ENCODE data around the gene WASHC1.
"Not testable (repeated sequence)": the region's sequence is repeated elsewhere in the genome, so short reads cannot be mapped to it uniquely, and the experiment has no call there.

WASHC1 gene, protein sequence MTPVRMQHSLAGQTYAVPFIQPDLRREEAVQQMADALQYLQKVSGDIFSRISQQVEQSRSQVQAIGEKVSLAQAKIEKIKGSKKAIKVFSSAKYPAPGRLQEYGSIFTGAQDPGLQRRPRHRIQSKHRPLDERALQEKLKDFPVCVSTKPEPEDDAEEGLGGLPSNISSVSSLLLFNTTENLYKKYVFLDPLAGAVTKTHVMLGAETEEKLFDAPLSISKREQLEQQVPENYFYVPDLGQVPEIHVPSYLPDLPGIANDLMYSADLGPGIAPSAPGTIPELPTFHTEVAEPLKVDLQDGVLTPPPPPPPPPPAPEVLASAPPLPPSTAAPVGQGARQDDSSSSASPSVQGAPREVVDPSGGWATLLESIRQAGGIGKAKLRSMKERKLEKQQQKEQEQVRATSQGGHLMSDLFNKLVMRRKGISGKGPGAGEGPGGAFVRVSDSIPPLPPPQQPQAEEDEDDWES

DNA sequence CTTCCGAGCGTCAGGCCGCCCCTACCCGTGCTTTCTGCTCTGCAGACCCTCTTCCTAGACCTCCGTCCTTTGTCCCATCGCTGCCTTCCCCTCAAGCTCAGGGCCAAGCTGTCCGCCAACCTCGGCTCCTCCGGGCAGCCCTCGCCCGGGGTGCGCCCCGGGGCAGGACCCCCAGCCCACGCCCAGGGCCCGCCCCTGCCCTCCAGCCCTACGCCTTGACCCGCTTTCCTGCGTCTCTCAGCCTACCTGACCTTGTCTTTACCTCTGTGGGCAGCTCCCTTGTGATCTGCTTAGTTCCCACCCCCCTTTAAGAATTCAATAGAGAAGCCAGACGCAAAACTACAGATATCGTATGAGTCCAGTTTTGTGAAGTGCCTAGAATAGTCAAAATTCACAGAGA, at the start of gene WASHC1:
WASHC1 (minus strand) TSS at position 101 of the 400 bp plus-strand sequence. CDS start 4,457 bp downstream, outside the sequence.
- peak within 1 kb of the TSS; percentile 49 for H3K4me3 ChIP-seq (ENCODE audit: low read length)
- not testable (repeated sequence) for DNase-seq (ENCODE audit: low read depth)

DNA sequence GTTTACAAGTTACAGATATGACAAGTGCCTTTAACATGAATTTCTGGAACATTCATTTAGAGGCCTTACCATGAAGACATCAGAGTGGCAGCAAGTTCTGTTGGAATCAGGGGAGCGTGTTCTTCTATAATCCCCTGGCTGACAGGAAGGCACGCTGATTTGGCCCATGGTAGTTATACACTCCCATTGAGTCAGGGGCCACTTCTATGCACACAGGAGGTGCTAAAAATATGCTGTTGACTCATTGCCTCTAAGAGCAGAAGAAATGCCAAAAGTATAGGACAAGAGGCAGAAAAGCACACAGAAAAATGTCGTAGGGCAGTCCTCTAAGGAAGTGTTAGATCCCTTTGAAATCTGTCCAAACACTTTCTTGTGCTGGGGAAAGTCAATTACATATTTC, 49.1 kb upstream of the WASHC1 start:
- DNase-seq (ENCODE audit: low read depth), result peak; percentile 21
- H3K4me3 ChIP-seq (ENCODE audit: low read length), result not testable (repeated sequence)

DNA sequence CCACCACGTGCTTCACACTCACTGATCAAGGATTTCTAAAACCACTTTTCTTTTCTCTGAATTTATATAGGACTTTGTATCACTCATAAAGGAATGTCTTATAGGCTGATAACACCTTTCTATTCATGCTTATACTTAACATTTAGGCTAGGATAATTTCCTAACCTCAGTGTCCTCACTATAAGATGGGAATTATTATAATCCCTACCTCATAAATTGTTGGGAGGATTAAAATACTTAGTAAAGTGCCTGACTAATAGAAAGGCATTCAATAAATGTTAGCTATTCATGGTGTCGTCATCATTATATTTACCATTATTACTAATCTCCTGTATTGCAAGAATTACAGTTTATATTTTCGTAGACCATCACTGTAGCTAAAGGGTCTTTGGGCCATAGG, 47.1 kb upstream of the WASHC1 start:
- H3K4me3 ChIP-seq (ENCODE audit: low read length); DNase-seq (ENCODE audit: low read depth): not testable (repeated sequence)

GRCh38 chr9:73900-74525, 44.8 kb upstream of the WASHC1 start:
- DNase-seq (ENCODE audit: low read depth), result not testable (repeated sequence)
- peak overlapping the region; percentile 14 for H3K4me3 ChIP-seq (ENCODE audit: low read length)

DNA sequence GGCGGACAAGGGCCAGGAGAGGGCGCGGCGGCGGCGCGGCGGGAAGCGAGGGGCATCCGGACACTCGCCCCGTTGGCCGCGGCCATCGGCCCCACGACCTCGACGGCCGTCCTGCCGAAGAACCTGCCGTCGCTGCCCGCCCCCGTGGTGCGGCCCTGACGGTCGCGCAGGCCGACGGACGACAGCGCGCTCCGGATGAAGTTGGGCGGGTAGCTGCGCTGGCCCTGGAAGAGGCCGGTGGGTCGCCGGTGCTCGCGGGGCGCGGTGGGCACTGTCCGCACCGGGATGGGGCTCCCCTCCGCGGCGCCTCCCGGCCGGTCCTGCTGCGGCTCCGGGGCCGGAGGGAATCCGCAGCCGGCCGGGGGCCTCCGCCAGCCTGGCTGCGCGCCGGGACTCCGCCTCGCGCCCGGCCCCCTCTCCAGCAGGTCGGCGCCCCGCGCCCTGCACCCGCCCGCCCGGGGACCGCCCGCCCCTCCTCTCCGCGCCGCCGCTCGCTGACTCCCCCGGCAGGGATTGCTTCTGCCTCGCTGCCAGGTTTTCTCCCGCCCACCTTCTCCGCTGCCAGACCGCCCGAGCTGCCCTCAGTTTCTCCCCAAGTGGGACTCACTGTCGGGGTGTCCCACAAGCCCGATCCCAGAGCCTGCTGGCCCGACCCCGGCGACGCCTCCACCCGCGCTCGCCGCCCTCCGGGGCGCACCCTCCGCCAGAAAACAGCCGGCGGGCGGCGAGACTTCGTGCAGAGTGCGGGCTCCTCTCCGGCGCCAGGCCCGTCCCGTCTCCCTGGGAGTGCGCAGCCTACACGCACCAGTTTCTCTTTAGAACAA, 44.0 kb upstream of the WASHC1 start:
- H3K4me3 ChIP-seq (ENCODE audit: low read length), result peak overlapping the region; percentile 14
- peak; percentile 7 for DNase-seq (ENCODE audit: low read depth)

GRCh38 chr9:63031-63629, 33.9 kb upstream of the WASHC1 start:
- H3K4me3 ChIP-seq (ENCODE audit: low read length); DNase-seq (ENCODE audit: low read depth): not testable (repeated sequence)

DNA sequence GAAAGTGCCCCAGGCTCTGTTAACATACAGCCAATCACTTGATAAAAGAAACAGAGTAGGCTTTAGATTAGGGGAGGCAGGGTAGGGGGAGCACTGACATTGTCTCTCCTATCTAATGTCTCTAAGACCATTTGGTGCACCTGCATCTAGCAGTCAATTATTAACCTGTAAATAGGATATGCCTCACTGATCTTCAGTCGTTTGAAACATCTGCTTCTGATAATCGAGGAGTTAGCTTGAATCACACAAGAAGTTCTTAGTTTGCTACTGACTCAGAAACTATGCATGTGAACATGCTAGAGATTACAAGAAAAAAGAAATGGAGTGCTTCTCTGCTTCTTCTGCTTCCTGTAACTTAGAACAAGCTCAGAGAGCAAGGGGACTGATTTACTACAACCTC, 23.4 kb upstream of the WASHC1 start:
- H3K4me3 ChIP-seq (ENCODE audit: low read length); DNase-seq (ENCODE audit: low read depth): not testable (repeated sequence)

GRCh38 chr9:48190-48842, 19.1 kb upstream of the WASHC1 start:
- DNase-seq (ENCODE audit: low read depth); H3K4me3 ChIP-seq (ENCODE audit: low read length): not testable (repeated sequence)

- H3K4me3 ChIP-seq (ENCODE audit: low read length); DNase-seq (ENCODE audit: low read depth): not testable (repeated sequence)
These were observed 17.5 kb upstream of the WASHC1 start for GRCh38 chr9:46639-47271.

DNA sequence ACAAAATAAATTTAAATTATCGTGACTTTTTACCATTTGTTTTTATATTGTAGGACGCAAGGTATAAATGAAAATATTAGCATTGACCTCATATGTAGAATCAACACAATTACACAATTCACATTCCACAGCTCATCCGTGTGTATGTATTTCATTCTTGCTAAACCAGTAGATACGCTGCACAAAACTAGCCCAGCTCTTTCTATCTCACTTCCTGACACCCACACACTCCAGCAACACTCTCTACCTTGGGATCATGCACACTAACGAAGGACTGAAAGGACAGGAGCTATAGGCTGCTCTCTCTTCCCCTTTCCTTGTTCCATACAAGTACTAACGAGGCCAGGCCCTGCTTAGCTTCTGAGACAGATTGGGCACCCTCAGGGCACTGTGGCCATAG, 16.9 kb upstream of the WASHC1 start:
- H3K4me3 ChIP-seq (ENCODE audit: low read length), result not testable (repeated sequence)
- DNase-seq (ENCODE audit: low read depth), result peak; percentile 56

DNA sequence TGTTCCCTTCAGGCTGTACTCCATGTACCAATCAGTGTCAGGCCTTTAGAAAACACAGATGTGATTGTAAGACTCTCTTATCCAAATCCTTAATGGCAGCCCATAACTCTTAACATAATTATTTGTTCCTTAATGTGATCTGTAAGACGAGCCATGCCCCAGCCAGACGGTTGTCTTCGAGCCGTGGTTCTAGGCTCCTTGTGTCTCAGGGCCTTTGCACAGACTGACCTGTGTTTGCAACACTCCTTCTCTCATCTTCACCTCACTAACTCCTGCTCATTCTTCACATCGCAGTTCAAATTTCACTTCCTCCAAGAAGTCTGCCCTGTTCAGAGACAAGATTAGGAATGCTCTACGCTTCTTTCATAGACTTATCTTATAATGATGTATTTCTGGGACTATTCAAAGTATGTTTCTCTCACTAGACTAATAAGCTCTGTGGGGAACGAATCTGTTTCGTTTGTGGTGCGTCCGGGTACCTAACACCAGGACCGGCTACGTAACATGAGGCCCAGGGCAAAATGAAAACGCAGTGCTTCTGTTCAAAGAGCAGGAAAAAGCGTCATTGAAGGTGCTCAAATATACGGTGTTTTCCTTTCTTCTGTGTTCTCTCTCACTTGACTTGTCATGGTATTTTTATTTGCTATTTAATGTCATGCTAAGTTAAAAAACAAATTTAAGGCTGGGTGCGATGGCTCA, 16.1 kb upstream of the WASHC1 start:
- not testable (repeated sequence) for DNase-seq (ENCODE audit: low read depth); H3K4me3 ChIP-seq (ENCODE audit: low read length)

GRCh38 chr9:44416-44815, 15.2 kb upstream of the WASHC1 start:
- peak; percentile 37 for DNase-seq (ENCODE audit: low read depth)
- H3K4me3 ChIP-seq (ENCODE audit: low read length), result not testable (repeated sequence)

DNA sequence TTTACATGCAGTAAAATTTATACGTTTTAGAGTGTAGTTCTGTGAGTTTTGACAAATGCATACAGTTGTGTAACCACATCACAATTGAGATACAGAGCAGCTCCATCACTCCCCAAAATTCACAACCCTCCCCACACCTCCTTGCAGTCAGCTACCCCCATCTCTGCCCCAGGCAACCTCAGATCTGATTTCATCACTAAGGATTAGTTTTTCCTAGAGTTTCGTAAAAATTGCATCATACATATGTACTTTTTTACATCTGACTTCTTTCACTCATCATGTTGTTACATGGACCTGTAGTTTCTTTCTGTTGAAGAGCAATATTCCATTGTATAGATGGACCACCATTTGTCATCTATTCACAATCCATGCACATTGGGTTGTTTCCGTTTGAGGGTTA, 14.4 kb upstream of the WASHC1 start:
- not testable (repeated sequence) for H3K4me3 ChIP-seq (ENCODE audit: low read length); DNase-seq (ENCODE audit: low read depth)

DNA sequence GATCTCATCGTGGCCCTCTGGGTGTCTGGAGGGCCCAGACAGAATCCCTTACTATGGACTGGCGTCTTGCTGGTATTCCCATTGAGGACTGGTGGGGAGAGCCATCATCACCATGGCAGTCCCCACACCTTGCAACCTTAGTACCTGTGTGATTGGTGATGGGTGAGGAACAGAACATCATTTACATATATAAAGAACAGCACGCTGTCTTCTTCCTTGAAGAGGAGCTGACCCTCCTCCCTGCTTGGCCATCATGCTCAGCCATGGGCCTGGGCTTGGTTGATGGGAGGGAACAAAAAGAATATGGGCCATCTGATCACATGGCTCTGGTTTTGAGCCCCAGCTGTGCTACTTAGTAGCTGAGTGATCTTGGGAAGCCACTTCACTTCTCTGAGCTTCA, 13.9 kb upstream of the WASHC1 start:
- DNase-seq (ENCODE audit: low read depth); H3K4me3 ChIP-seq (ENCODE audit: low read length): not testable (repeated sequence)

- H3K4me3 ChIP-seq (ENCODE audit: low read length); DNase-seq (ENCODE audit: low read depth): not testable (repeated sequence)
These were observed 12.6 kb upstream of the WASHC1 start for GRCh38 chr9:41819-42218.

DNA sequence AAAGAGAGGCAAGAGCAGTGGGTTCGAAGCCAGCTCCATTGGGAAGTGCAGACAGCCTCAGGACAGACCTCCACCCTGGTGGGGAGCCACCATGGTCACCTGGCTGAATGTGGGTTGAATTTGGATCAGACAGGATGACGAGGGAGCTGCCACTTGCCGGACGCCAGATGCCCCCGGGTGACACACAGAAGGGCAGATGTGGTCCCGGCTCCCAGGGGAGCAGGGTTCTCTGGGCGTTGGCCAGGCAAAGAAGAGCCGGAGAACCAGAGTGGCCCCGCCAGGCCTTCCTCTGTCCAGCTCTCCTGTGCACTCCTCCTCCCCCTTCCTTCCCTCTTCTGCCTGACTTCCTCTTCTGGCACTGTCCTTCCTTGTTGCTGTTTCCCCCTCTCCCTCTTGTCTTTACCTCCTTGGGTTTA, 12.0 kb upstream of the WASHC1 start:
- DNase-seq (ENCODE audit: low read depth); H3K4me3 ChIP-seq (ENCODE audit: low read length): not testable (repeated sequence)

- not testable (repeated sequence) for H3K4me3 ChIP-seq (ENCODE audit: low read length); DNase-seq (ENCODE audit: low read depth)
These were observed 3.1 kb upstream of the WASHC1 start for GRCh38 chr9:32308-32707.

DNA sequence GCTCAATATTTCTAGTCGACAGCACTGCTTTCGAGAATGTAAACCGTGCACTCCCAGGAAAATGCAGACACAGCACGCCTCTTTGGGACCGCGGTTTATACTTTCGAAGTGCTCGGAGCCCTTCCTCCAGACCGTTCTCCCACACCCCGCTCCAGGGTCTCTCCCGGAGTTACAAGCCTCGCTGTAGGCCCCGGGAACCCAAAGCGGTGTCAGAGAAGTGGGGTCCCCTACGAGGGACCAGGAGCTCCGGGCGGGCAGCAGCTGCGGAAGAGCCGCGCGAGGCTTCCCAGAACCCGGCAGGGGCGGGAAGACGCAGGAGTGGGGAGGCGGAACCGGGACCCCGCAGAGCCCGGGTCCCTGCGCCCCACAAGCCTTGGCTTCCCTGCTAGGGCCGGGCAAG, 481 bp downstream of the WASHC1 start:
- H3K4me3 ChIP-seq (ENCODE audit: low read length), result peak overlapping the region; percentile 49
- DNase-seq (ENCODE audit: low read depth), result not testable (repeated sequence)

Measured in epithelial cell of esophagus (primary cell).